Liver (tissue), 9 donors: ENCODE results near the gene TNFRSF8. TPM values are rescaled to one million over a fixed set of nuclear protein-coding genes. Genes with fewer than 3 reads are reported as not detected.

Source experiments
- DNase-seq: peaks from one replicate; pipeline ENCODE4 v3.0.0-alpha.2; 2017; ENCODE audit warnings: low spot score
- H3K27ac ChIP-seq, 2 donors: one replicate each; pipeline ENCODE4 v1.7.0; 2013; ENCODE audit warnings: inconsistent platforms in 2 of 2, low read length in 2 of 2, control low read depth in 1 of 2, low read depth in 1 of 2, mild to moderate bottlenecking in 1 of 2
- H3K27me3 ChIP-seq, 4 donors: one replicate each; pipeline versions ENCODE4 v1.6.1 to v1.7.0; 2013; ENCODE audit warnings: low read length in 3 of 4, inconsistent platforms in 1 of 4, mild to moderate bottlenecking in 1 of 4, moderate library complexity in 1 of 4; ENCODE audit not compliant: control insufficient read depth in 4 of 4, insufficient read depth in 4 of 4
- H3K36me3 ChIP-seq, 4 donors: one replicate each; pipeline versions ENCODE4 v1.6.1 to v1.7.0; 2013; ENCODE audit warnings: low read length in 3 of 4, mild to moderate bottlenecking in 3 of 4, low read depth in 1 of 4, moderate library complexity in 1 of 4; ENCODE audit not compliant: control insufficient read depth in 4 of 4, insufficient read depth in 3 of 4
- H3K4me1 ChIP-seq, 4 donors: one replicate each; pipeline versions ENCODE4 v1.6.1 to v1.7.0; 2013; ENCODE audit warnings: low read length in 3 of 4, mild to moderate bottlenecking in 3 of 4, moderate library complexity in 1 of 4; ENCODE audit not compliant: control insufficient read depth in 4 of 4, insufficient read depth in 4 of 4
- H3K4me3 ChIP-seq, 3 donors: one replicate each; pipeline versions ENCODE4 v1.6.1 to v1.7.0; 2013; ENCODE audit warnings: low read length in 3 of 3, control low read depth in 1 of 3, low read depth in 1 of 3, mild to moderate bottlenecking in 1 of 3
- H3K9ac ChIP-seq, 2 donors: one replicate each; pipeline ENCODE4 v1.7.0; 2013; ENCODE audit warnings: low read length in 2 of 2, mild to moderate bottlenecking in 2 of 2, moderate library complexity in 2 of 2, control low read depth in 1 of 2, low read depth in 1 of 2
- H3K9me3 ChIP-seq, 4 donors: one replicate each; pipeline versions ENCODE4 v1.6.1 to v1.7.0; 2013; ENCODE audit warnings: low read length in 3 of 4; ENCODE audit not compliant: control insufficient read depth in 4 of 4
- ATF3 ChIP-seq: IDR thresholded peaks from 2 replicates; pipeline ENCODE4 v1.6.1; 2016; ENCODE audit warnings: antibody characterized with exemption
- EGR1 ChIP-seq, 2 donors: IDR thresholded peaks; 2 replicates each; pipeline ENCODE4 v1.6.1; 2016 to 2018; ENCODE audit warnings: antibody characterized with exemption in 2 of 2, low read depth in 2 of 2
- FOXA1 ChIP-seq: IDR thresholded peaks from 2 replicates; pipeline ENCODE4 v1.6.1; 2016; ENCODE audit warnings: antibody characterized with exemption
- FOXA2 ChIP-seq: IDR thresholded peaks from 2 replicates; pipeline ENCODE4 v1.6.1; 2016; ENCODE audit warnings: antibody characterized with exemption
- HNF4A ChIP-seq, 2 donors: conservative IDR thresholded peaks; 2 replicates each; pipeline ENCODE4 v1.6.1; 2016; ENCODE audit warnings: antibody characterized with exemption in 2 of 2, mild to moderate bottlenecking in 2 of 2
- JUND ChIP-seq, 2 donors: IDR thresholded peaks; 2 replicates each; pipeline ENCODE4 v1.6.1; 2016; ENCODE audit warnings: antibody characterized with exemption in 2 of 2
- MAX ChIP-seq: IDR thresholded peaks from 2 replicates; pipeline ENCODE4 v1.6.1; 2016; ENCODE audit warnings: antibody characterized with exemption
- RAD21 ChIP-seq, 2 donors: IDR thresholded peaks; 2 replicates each; pipeline ENCODE4 v1.6.1; 2016; ENCODE audit warnings: antibody characterized with exemption in 2 of 2, mild to moderate bottlenecking in 2 of 2
- REST ChIP-seq: IDR thresholded peaks from 2 replicates; pipeline ENCODE4 v1.6.1; 2016; ENCODE audit warnings: antibody characterized with exemption, mild to moderate bottlenecking
- RXRA ChIP-seq, 2 donors: IDR thresholded peaks; 2 replicates each; pipeline ENCODE4 v1.6.1; 2017 to 2018; ENCODE audit warnings: antibody characterized with exemption in 2 of 2, mild to moderate bottlenecking in 1 of 2
- TAF1 ChIP-seq: conservative IDR thresholded peaks from 2 replicates; pipeline ENCODE4 v1.6.1; 2016; ENCODE audit warnings: antibody characterized with exemption, mild to moderate bottlenecking
- ZBTB33 ChIP-seq: IDR thresholded peaks from 2 replicates; pipeline ENCODE4 v1.6.1; 2016; ENCODE audit warnings: antibody characterized with exemption
- WGBS: extraction: QIAGEN DNeasy Blood & Tissue Kit; methylation state at CpG from one replicate; pipeline ENCODE4 v1.1.7; 2013; 5-methylcytosine and 5-hydroxymethylcytosine counted together
- polyA plus RNA-seq, 2 donors: library from polyadenylated mRNA; stranded (reverse) in 1 of 2; unstranded in 1 of 2; fragments of 200-250 nt in 1 of 2; fragments of >200 nt in 1 of 2; fragmentation: Nextera tagmentation in 1 of 2; extraction: Ambion mirVana in 1 of 2; gene quantifications; one replicate each; pipeline versions ENCODE4 v1.2.1 to v1.2.3, GENCODE V29; 2013 to 2015
- total RNA-seq, 2 donors: library from RNA; depleted of rRNA; stranded (reverse); fragments of >200 nt; gene quantifications; one replicate each; pipeline ENCODE4 v1.2.3, GENCODE V29; 2014
- donor health status: healthy.
- donor health status: healthy.
- donor health status: healthy.
- donor health status: healthy.
- donor health status: healthy.

The TNFRSF8 gene
- total and polyA plus RNA-seq, 4 donors: 0.08 to 0.19 (median 0.12) TPM

GRCh38 chr1:12015001-12015491 lies 48.1 kb upstream of the TNFRSF8 start:
- TF ChIP-seq MAX (no peak), RXRA (IDR thresholded peaks at IDR 0.05) (no peak), JUND (IDR thresholded peaks at IDR 0.05) (no peak), ZBTB33 (no peak), FOXA1 (no peak), HNF4A (conservative IDR thresholded peaks at IDR 0.05) (no peak), FOXA2 (no peak), RAD21 (IDR thresholded peaks at IDR 0.05) (no peak), ATF3 (no peak)
- no peaks in the 10 kb centered on the region for H3K9me3 ChIP-seq
- 95% methylated on average over 10 of the region's 10 CpGs for WGBS
- no peak overlapping the region for H3K4me3 ChIP-seq
- DNase-seq: no peak
- no peak overlapping the region for H3K9ac ChIP-seq
- H3K27me3 ChIP-seq: no peaks in the 10 kb centered on the region
- no peak overlapping the region for H3K27ac ChIP-seq
- peaks cover 8 to 36% (median 29%) of the 10 kb centered on the region in 4 donors for H3K36me3 ChIP-seq
- H3K4me1 ChIP-seq: peaks cover 0 to 5% (median 4%) of the 10 kb centered on the region in 4 donors

- peaks cover 0 to 9% (median 6%) of the 10 kb centered on the region in 4 donors for H3K4me1 ChIP-seq
- 92% methylated on average over 9 of the region's 9 CpGs for WGBS
- no peak overlapping the region for H3K4me3 ChIP-seq
- TF ChIP-seq EGR1 (IDR thresholded peaks at IDR 0.05; ENCODE audit: low read depth in 2 of 2) (no peak), ZBTB33 (no peak), HNF4A (conservative IDR thresholded peaks at IDR 0.05) (no peak), TAF1 (no peak), REST (no peak), MAX (no peak)
- no peak for DNase-seq
- H3K36me3 ChIP-seq: peaks cover 6 to 31% (median 25%) of the 10 kb centered on the region in 4 donors
- H3K9me3 ChIP-seq: no peaks in the 10 kb centered on the region
- no peaks in the 10 kb centered on the region for H3K27me3 ChIP-seq
- no peak overlapping the region for H3K9ac ChIP-seq
- H3K27ac ChIP-seq: no peak overlapping the region
Measured at GRCh38 chr1:12015499-12015898, 47.6 kb upstream of the TNFRSF8 start.
